RCC 7860 (cell line): ENCODE results near the gene SIL1.

Experiments used
- DNase-seq: peaks from one replicate; pipeline ENCODE4 v3.0.0-alpha.2; 2015; ENCODE audit warnings: low spot score
- FAIRE-seq: peaks from 2 replicates; lab custom pipeline; 2012; peaks lifted over from hg19 to GRCh38; lab: Jason Lieb, UNC

Gene SIL1

DNA sequence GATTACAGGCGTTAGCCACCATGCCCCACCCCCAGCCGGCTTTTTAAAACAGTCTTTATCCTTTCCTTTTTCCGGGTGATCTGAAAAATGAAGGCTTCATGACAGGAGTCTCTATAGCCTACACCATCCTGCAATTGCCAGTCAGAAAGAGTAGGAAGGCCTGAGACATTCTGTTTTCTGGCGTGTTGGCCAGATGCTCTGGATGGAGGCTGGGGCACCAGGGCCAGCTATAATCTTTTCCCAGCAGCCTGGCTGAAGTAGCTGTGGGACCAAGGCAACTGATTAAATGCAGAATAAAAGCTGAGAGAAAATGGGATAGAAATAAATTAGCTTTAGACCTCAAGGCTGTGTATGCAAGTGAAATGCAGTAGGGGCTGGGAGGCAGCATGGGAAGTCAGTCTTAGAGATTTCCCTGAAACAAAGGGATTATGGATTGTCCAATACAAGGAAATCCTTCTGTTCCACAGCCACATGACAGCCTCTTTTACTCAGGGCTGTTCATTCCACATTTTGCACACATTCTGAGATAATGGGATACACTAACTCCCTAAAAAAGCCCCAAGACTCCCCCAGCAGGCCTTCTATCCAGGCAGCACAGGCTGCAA lies 207.1 kb downstream of the SIL1 start:
- FAIRE-seq, result no peak
- no peak for DNase-seq

DNA sequence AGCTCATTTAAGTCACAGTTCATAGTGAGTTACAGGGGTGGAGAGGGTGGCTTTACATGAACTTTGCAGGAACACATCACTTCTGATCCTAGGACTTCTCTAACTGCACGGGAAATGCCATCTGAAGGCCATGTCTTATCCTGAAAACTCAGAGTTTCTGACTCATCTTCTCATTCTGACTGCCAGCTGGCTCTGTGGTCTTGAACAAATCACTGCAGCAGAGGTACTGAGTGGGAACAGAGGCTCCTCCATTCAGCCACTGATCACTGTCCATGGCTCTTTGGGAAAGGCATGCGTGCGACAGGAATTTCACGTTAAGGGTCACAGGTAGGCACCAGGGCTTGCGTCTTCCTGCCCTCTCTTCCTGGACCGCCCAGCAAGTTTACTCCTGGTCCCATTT lies 208.4 kb downstream of the SIL1 start:
- FAIRE-seq (no peak), DNase-seq (peak; percentile 37)

DNA sequence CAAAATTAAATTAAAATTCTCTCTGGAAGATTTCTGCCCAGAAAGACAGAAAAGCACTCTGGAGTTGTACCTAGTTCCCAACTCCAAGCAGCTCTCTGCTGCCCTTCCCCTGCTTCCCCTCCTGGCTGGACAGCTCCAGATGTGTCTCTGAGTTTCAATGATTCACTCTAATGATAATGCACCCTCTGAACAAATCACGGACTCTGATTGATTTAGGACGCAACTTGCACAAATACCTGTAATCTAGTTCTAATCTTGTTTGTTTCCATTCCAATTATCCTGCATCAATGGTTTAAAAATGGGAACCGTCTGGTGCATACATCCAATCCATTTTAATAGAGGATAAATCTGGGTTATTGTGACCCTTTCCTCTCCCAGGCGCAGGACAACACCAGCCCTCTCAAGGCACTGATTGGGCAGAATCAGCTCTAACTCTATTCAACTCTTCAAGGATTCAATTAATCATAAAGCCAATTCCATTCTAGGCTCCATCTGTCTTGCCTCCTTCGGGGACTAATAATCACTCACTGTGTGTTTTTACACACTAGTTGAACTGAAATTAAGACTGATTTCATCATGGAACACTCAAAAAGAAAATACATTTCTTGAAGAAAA lies 211.9 kb downstream of the SIL1 start:
- no peak for FAIRE-seq
- no peak for DNase-seq

DNA sequence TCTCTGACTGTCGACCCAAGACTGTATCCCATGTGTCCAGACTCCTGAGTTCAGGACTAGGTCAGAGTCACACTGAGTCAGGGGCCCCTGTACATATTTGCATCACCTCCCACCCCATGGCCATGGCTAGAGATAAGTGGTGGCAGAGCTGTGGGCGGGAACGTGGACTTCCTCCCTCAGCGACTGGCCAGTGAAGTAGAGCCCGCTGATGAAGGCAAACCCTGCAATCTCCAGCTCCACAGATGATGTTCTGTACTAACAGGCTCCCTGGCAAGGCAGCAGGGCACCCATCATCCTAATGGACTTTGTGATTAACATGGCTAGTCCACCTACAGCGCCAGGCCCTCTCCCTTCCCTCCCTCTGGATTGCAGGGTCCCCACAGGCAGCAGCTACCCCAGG lies 212.5 kb downstream of the SIL1 start:
- DNase-seq (peak; percentile 42), FAIRE-seq (no peak)

DNA sequence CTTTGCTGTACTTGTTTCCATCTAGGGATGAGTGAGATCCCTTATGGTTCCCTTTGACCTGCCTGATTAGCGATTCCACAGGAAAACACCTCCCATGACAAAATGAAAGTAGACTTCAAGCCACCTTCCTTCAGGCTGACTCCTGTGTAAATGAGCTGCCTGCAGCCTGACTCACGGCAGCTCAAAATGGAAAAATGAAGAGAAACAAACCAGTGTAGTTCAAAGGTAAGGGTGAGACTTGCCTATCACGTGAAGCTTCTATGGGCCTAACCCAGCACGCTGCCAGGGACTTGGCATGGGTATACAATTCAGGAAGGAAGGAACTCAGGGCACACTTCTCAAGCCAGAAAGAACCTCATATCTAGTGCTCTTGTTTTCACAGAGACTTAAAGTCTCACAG lies 212.9 kb downstream of the SIL1 start:
- FAIRE-seq (peak; percentile 30), DNase-seq (peak; percentile 67)

DNA sequence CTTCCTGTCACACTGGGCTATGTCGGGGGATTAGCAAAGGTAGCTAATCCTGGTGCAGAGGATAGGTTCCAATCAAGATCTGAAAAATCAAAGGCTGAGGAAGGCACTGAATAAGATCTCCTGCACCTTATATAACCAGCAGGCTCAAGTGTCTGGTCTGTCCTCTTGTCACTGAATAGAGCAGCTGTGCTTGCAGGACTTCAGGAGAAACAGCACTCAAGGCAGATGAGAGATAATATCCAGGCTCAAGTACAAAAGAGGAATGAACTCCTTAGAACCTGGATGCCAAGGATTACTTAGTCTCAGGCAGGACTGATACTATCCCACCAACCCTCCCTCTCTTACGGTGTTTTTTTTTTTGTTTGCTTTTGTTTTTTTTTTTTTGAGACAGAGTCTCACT lies 214.2 kb downstream of the SIL1 start:
- DNase-seq (no peak), FAIRE-seq (no peak)

DNA sequence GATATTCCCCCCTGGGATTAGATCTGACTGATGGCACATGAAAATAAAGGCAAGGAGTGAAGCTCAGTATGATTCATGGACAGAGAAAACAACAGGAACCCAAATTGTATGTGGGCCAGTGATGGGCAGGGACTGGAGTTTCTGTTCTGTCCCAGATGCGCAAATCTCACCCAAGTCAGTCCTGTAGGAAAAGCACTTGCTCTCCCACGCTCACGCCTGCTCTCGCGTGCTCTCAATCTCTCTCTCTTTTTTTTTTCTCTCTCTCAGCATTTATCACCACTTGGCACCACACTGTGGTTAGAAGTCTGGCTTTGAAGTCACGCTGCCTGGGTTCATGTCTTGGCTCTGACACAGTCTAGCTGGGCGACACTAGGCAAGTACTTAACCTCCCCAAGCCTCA lies 216.6 kb downstream of the SIL1 start:
- FAIRE-seq, result peak; percentile 60
- DNase-seq, result peak; percentile 63

DNA sequence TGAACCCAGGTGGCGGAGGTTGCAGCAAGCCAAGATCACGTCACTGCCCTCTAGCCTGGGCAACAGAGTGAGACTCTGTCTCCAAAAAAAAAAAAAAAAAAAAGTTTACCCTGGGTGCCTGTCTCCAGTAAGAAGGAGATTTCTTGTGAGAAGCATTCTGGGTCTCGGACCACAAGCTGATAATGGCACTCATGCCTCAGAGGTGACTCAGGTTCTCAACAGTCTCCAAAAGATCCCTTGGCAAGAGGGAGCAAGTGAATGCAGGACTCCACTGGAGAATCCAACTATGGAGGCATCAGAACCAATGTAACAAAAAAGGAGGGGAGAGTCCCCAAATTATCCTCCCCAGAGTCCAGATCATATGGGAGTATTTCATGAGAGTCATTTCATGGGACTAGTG lies 217.0 kb downstream of the SIL1 start:
- FAIRE-seq (peak; percentile 86), DNase-seq (peak; percentile 80)

DNA sequence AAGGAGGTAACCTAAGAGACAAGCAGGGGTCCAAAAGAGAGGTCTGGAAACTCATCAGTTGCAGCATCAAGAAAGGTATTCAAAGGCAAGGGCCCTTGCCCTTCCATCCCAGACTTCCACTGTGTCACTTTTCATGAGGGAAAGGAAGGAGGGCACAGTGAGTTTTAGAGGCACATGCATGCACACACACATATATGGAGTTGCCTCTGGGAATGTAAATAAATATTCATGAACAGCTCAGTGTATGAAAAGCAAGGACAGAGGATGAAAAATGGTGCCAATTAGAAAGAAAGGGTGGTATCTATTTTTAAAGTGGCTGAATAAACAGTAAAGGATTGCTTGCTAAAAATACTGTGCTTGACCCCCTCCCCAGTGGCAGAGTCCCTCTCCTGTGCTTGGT lies 217.7 kb downstream of the SIL1 start:
- no peak for FAIRE-seq
- no peak for DNase-seq

DNA sequence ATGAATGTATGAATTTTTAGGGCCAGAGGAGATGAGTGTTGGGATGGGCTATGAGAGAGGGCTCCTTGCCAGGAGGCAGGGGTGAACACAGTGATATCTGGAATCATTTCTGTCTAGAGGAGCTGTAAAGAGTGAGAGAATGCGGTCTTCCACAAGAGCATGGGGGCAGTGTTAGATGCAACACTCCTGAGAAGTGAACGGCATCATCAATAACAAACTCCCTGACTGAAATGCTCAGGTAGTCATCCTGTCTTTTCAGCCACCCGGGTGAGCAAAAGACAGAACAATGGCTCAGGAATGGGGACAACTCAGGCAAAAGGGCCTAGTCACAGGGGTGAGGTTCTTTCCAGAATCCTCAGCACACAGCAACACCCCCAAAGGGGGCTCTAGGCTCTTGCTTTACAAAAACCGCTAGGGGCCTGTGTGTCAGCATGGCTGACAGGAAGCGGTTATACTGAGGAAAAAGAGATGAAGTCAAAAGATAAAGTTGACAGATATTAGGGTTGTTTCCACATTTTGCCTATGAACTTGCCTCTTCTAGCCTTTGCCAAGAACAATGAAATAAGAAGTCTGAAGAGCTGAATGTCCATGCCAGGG lies 218.4 kb downstream of the SIL1 start:
- no peak for FAIRE-seq
- DNase-seq, result no peak

DNA sequence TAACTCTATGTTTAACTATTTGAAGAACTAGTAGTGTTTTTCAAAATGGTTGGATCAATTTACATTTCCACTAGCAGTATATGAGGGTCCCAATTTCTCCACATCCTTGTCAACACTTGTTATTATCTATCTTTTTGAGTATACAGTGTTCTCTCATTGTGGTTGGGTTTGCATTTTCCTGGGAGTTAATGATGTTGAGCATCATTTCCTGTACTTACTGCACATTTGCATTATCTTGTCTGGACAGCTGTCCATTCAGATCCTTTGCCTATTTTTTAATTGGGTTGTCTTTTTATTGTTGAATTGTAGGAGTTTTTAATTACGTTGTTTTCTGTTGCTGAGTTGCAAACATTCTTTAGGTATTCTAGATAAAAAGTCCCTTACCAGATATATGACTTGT lies 219.6 kb downstream of the SIL1 start:
- FAIRE-seq (no peak), DNase-seq (no peak)

DNA sequence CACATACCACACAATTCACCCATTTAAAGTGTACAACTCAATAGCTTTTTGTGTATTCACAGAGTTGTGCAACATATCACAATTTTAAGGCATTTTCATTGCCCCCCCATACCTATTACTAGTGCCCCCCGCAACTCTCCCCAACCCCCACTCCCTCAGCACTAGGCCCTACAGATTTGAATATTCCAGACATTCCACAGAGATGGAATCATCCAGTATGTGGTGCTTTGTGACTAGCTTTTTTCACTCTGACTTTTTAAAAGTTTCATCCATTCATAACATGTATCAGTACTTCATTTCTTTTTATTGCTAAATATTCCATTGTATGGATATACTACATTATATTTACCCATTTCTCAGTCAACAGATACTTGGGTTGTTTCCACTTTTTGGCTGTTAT lies 220.1 kb downstream of the SIL1 start:
- FAIRE-seq, result no peak

DNA sequence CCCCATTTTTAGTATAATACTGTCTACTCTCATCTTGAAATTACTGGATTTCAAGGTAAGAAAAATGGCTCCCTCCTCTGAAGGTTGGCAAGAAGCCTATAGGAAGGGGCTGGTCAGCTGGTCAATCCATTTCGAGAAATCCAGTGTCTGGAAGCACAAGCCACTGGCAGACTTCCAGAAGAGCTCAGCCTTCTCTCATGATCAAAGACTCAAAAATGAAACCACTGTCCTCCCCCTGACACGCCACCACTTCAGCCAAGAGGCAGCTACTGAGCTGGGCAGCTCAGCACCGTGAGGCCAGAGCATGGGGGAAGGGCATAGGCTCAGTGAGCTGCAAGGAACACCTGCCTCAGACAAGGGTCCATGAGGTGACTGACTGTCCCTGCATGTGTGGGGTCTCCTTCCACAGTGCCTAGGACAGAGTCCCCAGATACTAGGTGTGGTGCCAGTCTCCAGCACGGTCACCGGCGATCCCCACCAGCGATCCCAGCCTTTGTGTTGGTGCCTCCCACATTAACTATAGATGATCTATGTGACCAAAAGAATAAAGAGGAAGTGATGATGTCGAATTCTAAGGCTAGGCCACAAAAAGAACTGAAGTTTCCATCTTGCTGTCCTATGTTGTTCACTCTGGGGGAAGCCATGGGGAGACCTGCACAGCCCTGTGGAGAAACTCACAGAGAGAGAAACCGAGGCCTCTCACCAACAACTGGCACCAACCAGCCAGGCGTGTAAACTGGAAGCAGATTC lies 222.9 kb downstream of the SIL1 start:
- DNase-seq, result peak; percentile 83
- peak; percentile 80 for FAIRE-seq

More for the DNA sequence above, 220.1 kb downstream of the SIL1 start:
- no peak for DNase-seq

DNA sequence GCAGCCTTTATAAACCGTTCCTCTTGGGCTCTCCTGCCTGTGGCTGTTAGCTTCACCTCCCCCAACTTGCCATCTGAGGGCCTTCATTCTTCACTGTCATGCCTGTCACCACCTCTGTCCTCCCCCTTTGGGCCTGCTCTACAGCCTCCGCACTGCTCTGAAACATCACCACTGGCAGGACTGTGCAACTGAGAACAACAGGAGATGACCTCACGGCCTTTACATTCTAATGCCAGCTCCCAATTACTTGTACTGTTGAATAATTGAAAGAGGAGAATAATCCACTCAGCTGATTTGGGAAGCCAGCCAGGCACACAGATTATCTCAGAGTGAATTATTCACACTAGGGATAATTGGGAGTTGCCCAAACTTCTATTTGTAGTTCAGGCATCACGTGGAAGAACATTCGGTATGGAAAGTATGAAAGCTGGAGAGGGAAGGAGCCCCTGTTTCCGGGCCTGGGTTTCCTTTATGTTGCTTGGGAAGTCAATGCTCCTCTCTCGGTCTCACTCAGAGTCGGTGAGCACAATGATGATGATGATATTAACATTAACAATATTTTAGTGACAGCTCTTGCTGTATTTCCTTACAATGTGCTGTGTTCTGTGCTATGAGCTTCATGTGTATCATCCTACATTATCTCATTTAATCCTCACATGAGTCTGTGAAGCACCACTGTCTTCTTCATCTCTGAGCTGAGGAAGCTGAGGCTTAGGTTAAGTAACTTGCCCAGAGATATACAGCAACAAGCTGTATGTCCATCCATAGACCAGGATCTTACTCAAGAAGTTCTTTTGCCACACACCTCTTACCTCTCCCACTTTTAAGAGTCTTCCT lies 223.7 kb downstream of the SIL1 start:
- no peak for FAIRE-seq

DNA sequence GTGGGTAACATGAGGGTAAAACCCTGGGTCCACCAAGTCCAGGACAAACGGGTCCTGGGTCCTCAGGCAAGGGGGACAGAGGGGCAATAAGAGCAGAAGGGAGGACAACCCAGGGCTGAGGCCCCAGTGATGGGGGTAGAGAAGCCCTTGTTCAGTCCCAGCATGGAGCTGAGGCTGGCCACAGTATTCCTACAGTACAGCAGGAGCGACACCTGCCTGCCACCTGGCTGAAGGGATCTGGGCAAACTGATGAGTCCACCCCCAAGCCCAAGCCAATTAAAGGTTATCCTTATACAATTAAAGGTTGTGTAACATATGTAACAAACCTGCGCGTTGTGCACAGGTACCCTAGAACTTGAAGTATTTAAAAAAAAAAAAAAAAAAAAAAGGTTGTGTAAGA lies 225.3 kb downstream of the SIL1 start:
- DNase-seq (no peak), FAIRE-seq (no peak)

More for the DNA sequence above, 223.7 kb downstream of the SIL1 start:
- DNase-seq, result peak; percentile 26

DNA sequence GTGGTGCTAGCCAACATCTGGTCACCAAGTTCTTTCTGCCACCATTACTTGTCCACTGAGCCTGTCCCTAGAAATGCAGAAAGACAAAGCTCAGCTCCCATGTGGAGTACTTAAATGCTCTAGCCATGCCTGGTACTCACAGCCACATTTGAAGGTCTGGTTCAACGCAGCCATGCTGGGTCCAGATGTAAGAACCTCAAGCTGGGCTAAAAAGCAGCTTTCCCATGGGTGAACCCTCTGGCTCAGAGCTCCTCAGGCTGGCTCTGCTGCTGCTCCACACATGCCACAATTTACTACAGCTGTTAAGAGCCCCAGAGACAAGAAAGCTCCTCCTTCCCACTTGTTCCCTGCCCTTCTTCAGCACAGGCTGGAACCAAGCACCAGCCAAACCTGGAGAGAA lies 225.9 kb downstream of the SIL1 start:
- FAIRE-seq (no peak), DNase-seq (no peak)

DNA sequence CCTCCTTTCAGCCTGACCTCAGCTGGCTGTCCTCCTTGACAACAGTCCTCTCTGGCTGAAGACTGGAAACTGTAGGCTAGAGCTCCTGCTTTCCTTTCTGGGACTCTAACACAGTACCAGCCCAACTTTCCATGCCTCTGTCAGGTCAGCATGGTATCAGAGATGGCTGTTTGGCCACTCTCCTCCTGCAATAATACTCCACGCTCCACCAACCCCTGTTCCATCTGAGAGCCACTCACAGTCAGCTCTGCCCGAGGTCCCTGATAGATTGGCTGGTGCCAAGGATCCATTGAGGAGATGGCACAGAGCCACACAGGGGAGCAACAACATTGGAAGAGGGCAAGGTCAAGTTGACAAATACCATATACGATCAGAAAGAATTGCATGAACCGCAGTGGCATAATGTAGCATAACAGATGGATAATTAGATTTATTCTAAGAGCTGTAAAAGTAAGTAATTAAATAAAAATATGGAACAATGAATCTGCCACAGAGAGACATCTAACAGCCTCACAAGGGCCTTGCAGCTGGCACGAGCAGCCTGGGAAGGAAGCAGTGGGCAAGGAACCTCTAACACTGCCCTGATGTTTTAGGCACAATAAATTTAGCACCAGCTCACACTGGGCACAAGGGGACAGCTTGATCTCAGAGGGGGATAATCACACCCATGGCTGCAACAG lies 228.7 kb downstream of the SIL1 start:
- no peak for DNase-seq
- FAIRE-seq, result no peak

DNA sequence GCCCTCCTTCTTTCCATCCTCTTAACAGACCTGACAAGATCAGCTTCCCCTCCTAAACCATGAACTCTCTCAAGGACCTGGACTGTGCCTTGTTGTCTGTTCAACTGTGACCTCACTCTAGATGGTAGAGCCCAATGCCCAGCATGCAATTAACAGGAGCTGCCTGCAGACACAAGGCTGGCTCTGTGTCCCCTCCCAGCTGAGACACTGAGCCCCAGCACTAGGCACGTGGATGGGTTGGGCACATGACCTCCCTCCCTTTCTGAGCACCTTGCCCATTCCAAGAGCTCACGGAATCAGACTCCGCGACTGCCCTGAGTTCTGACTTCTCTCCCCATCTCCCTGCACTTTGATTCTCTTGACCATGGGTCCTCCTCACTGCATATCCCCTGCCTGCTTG lies 229.6 kb downstream of the SIL1 start:
- no peak for FAIRE-seq
- no peak for DNase-seq

DNA sequence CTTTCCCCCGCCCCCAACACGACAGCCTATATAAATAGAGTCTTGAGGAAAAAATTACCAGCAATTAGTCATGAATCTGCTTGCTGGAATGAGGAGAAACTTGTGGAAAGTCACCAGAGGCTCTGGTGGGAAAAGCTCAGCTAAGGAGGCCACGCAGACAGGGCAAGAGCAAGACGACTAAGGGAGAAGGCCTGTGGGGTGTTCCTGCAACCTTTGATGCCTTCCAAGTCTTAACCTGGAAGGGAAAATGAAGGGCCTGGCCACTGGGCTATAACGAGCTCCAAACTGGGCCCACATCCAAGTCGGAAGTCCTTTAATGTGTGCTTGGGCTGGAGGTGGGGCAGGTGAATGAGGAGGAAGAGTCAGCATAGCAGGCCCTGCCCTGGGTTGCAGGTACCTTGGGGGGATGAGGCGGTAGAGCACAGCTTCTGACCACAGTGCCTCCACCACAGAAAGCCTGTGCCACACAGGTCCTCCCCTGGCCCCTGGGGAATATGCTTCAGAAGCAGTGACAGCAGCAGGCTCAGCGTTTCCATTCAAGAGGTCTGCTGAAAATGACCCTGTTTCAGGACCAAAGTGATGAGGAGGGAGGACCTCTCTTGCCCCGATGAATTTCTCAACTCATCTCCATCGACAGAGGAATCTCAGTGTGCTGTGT lies 230.2 kb downstream of the SIL1 start:
- FAIRE-seq (no peak), DNase-seq (no peak)
